ENCODE measurements around the gene HPCAL4.

Gene HPCAL4

DNA sequence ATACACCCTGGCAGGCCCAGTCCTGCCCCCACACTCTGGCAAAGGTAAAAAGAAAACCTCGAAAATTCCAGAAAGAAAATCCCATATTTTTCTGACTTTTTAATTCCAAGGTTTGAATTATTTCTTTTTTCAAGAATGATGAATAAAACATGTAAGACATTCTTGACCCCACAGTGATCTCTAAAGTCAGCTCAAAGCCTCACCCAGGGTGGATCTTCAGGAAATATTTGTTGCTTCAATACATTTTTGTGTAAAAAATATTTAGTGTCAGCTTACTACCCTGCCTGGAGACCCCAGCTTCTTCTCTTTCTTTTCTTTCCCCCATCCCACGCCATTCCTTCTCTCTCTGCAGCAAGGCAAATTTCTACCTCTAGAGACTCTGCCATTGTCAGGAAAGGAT lies 12.3 kb downstream of the HPCAL4 start:
- no peaks in the 10 kb centered on the region for H3K4me1 ChIP-seq (ENCODE audit: low read depth, poor library complexity, severe bottlenecking)
- no peak overlapping the region for H3K4me3 ChIP-seq (IDR thresholded peaks at IDR 0.05; ENCODE audit: insufficient read depth, low read depth, low read length)
- no peak overlapping the region for H3K4me2 ChIP-seq
- no peak overlapping the region for H3K27ac ChIP-seq
- H3K36me3 ChIP-seq (ENCODE audit: insufficient read depth), result no peaks in the 10 kb centered on the region
- H2AFZ ChIP-seq (ENCODE audit: low read depth), result no peak overlapping the region
- no peak overlapping the region for H3K9ac ChIP-seq
- no peaks in the 10 kb centered on the region for H3K27me3 ChIP-seq (ENCODE audit: insufficient read depth, low read depth)
- H4K20me1 ChIP-seq (ENCODE audit: insufficient read depth), result no peaks in the 10 kb centered on the region
- no peaks in the 10 kb centered on the region for H3K79me2 ChIP-seq (ENCODE audit: insufficient read depth, low read depth)
- TF ChIP-seq, protein P1, sequence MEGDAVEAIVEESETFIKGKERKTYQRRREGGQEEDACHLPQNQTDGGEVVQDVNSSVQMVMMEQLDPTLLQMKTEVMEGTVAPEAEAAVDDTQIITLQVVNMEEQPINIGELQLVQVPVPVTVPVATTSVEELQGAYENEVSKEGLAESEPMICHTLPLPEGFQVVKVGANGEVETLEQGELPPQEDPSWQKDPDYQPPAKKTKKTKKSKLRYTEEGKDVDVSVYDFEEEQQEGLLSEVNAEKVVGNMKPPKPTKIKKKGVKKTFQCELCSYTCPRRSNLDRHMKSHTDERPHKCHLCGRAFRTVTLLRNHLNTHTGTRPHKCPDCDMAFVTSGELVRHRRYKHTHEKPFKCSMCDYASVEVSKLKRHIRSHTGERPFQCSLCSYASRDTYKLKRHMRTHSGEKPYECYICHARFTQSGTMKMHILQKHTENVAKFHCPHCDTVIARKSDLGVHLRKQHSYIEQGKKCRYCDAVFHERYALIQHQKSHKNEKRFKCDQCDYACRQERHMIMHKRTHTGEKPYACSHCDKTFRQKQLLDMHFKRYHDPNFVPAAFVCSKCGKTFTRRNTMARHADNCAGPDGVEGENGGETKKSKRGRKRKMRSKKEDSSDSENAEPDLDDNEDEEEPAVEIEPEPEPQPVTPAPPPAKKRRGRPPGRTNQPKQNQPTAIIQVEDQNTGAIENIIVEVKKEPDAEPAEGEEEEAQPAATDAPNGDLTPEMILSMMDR (conservative IDR thresholded peaks at IDR 0.05; ENCODE audit: low read depth, low read length), result no peak

DNA sequence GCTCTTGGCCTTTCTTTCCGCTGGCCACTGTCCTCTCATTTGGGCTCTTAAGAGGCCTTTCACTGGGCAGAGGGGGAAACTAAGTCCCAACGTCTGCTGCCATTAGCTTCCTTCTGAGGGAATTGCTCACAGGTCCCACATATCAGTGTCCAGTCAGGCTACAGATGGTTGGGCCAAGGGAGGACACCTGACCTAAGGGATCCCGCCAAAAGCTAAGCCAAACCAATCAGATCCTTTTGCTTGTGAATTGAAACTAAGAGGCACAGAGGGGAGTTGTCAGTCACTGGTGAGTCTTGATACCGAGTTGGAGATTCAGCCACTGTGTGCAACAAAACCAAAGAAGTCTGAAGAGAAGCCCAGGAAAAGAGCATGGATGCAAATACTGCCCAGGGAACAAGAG lies 13.6 kb downstream of the HPCAL4 start:
- H3K4me2 ChIP-seq, result no peak overlapping the region
- TF ChIP-seq, protein P1 (conservative IDR thresholded peaks at IDR 0.05; ENCODE audit: low read depth, low read length), result no peak
- no peak overlapping the region for H2AFZ ChIP-seq (ENCODE audit: low read depth)
- no peaks in the 10 kb centered on the region for H4K20me1 ChIP-seq (ENCODE audit: insufficient read depth)
- no peak overlapping the region for H3K27ac ChIP-seq
- H3K4me3 ChIP-seq (IDR thresholded peaks at IDR 0.05; ENCODE audit: insufficient read depth, low read depth, low read length), result no peak overlapping the region
- H3K4me1 ChIP-seq (ENCODE audit: low read depth, poor library complexity, severe bottlenecking), result no peaks in the 10 kb centered on the region
- H3K27me3 ChIP-seq (ENCODE audit: insufficient read depth, low read depth), result no peaks in the 10 kb centered on the region
- H3K36me3 ChIP-seq (ENCODE audit: insufficient read depth), result no peaks in the 10 kb centered on the region
- H3K9ac ChIP-seq, result no peak overlapping the region
- no peaks in the 10 kb centered on the region for H3K79me2 ChIP-seq (ENCODE audit: insufficient read depth, low read depth)

DNA sequence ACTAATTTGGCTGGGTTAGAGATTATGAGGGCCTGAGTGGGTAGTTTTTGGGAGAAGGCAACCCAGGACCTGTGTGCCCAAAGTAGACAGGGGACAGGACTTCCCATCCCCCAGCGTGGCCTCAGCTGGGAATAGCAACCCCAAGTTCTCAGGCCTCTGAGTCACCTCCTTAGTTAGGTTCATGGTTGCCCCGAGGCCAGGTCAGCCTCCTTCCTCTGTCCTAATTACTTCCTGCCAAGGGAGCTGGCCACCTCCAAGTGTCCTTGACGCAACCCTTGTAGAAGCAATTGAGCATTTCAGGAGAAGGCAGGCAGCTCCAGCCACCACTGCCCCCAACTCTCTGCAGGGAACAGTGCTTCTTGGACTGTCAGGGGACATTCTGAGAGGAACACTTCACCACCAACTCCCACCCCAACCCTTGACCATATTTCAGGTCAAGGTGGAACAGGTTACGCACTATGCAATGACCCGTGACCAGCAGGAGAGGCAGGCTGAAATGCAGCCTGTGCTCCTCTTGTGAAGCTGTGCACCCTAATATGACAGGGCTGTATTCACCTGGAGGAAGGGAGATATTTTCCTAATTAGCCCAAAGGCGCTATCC lies 14.2 kb downstream of the HPCAL4 start:
- H3K79me2 ChIP-seq (ENCODE audit: insufficient read depth, low read depth), result no peaks in the 10 kb centered on the region
- H4K20me1 ChIP-seq (ENCODE audit: insufficient read depth), result no peaks in the 10 kb centered on the region
- no peaks in the 10 kb centered on the region for H3K4me1 ChIP-seq (ENCODE audit: low read depth, poor library complexity, severe bottlenecking)
- H3K27me3 ChIP-seq (ENCODE audit: insufficient read depth, low read depth), result no peaks in the 10 kb centered on the region
- TF ChIP-seq, protein P1 (conservative IDR thresholded peaks at IDR 0.05; ENCODE audit: low read depth, low read length), result no peak
- H3K4me3 ChIP-seq (IDR thresholded peaks at IDR 0.05; ENCODE audit: insufficient read depth, low read depth, low read length), result no peak overlapping the region
- H3K27ac ChIP-seq, result no peak overlapping the region
- no peak overlapping the region for H2AFZ ChIP-seq (ENCODE audit: low read depth)
- H3K36me3 ChIP-seq (ENCODE audit: insufficient read depth), result no peaks in the 10 kb centered on the region
- no peak overlapping the region for H3K9ac ChIP-seq
- no peak overlapping the region for H3K4me2 ChIP-seq

- H3K4me2 ChIP-seq, result no peak overlapping the region
- H3K36me3 ChIP-seq (ENCODE audit: insufficient read depth), result no peaks in the 10 kb centered on the region
- TF ChIP-seq, protein P1 (conservative IDR thresholded peaks at IDR 0.05; ENCODE audit: low read depth, low read length), result no peak
- no peak overlapping the region for H3K9ac ChIP-seq
- no peaks in the 10 kb centered on the region for H3K4me1 ChIP-seq (ENCODE audit: low read depth, poor library complexity, severe bottlenecking)
- peaks cover 7% of the 10 kb centered on the region for H3K27me3 ChIP-seq (ENCODE audit: insufficient read depth, low read depth)
- H2AFZ ChIP-seq (ENCODE audit: low read depth), result no peak overlapping the region
- H3K27ac ChIP-seq, result no peak overlapping the region
- no peak overlapping the region for H3K4me3 ChIP-seq (IDR thresholded peaks at IDR 0.05; ENCODE audit: insufficient read depth, low read depth, low read length)
- H4K20me1 ChIP-seq (ENCODE audit: insufficient read depth), result no peaks in the 10 kb centered on the region
- no peaks in the 10 kb centered on the region for H3K79me2 ChIP-seq (ENCODE audit: insufficient read depth, low read depth)
These were observed 16.0 kb downstream of the HPCAL4 start for GRCh38 chr1:39675220-39675619.
